C4-2B (cell line): ENCODE data around the gene PRUNE2.

Experiments
- CTCF ChIP-seq: fragments of 450-650 bp; conservative IDR thresholded peaks from 2 replicates; pipeline ENCODE4 v1.5.1; 2017; ENCODE audit warnings: mild to moderate bottlenecking
- ZFX ChIP-seq: fragments of 450-650 bp; IDR thresholded peaks from 2 replicates; pipeline ENCODE4 v1.6.1; 2017

DNA sequence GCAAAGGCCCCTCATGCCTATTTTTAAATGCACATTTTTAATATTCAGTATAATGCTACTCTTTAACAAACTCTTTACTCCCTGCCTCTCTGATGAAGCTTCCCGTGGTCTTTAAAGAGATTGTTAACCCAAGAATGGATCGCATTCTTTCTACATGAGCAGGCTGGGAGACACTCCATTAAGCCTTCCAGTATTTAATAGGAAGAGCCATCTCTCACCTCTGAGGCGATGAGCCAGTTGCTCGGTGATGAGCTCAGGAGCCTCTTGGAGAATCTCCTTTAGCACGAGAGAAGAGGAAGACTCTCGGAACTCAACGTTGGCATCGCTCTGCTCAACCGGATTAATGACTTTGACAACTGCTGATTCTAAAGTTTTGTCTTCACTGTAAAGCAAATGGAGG is 59.6 kb downstream of the PRUNE2 start:
- TF ChIP-seq CTCF, result no peak
- TF ChIP-seq ZFX, result no peak
